Activated CD8-positive, alpha-beta T cell treated with anti-CD3 and anti-CD28 coated beads for 36 hours (primary cell): Measurements from ENCODE around the gene FAF2. TPM values are rescaled to one million over a fixed set of nuclear protein-coding genes. Genes with fewer than 3 reads are reported as not detected.
"Not testable (repeated sequence)": the region's sequence is repeated elsewhere in the genome, so short reads cannot be mapped to it uniquely, and the experiment has no call there.

Experiments
- ATAC-seq: fragments of 200-7000 bp; cut with Tn5 transposase; one replicate; pipeline ENCODE4 v1.10.0; 2021; ENCODE audit warnings: mild to moderate bottlenecking, moderate library complexity
- CTCF ChIA-PET: fragments of 350-600 bp; sonication (Branson Sonifier 250); formaldehyde crosslinking; loops from one replicate; lab custom pipeline; 2021; ENCODE audit warnings: antibody characterized with exemption; lab: Charles Lee
- POLR2A ChIA-PET: fragments of 350-600 bp; sonication (Branson Sonifier 250); formaldehyde crosslinking; loops from one replicate; lab custom pipeline; 2021; ENCODE audit warnings: antibody characterized with exemption; lab: Charles Lee
- DNase-seq: peaks from one replicate; pipeline ENCODE4 v3.0.0-alpha.2; 2020
- H3K27ac Mint-ChIP-seq: one replicate; pipeline ENCODE4 v1.8.0; 2021; ENCODE audit warnings: mild to moderate bottlenecking, mixed read lengths
- H3K27me3 Mint-ChIP-seq: one replicate; pipeline ENCODE4 v1.8.0; 2021; ENCODE audit warnings: mixed read lengths
- H3K36me3 Mint-ChIP-seq: one replicate; pipeline ENCODE4 v1.8.0; 2021; ENCODE audit warnings: low read depth, mixed read lengths
- H3K4me1 Mint-ChIP-seq: one replicate; pipeline ENCODE4 v1.8.0; 2021; ENCODE audit warnings: low read depth, mixed read lengths
- H3K4me3 Mint-ChIP-seq: one replicate; pipeline ENCODE4 v1.8.0; 2021; ENCODE audit warnings: mild to moderate bottlenecking, moderate library complexity, mixed read lengths
- H3K9me3 Mint-ChIP-seq: one replicate; pipeline ENCODE4 v1.8.0; 2021; ENCODE audit warnings: mixed read lengths
- intact Hi-C: fragments of 100-400 bp; cut with micrococcal nuclease; formaldehyde crosslinking; loops from one replicate; pipeline ENCODE4 v1.10.0; 2022
- total RNA-seq, 2 experiments: library from RNA; stranded (reverse); gene quantifications; one replicate each; pipeline ENCODE4 v1.2.3, GENCODE V29; 2021
- TF ChIP-seq, protein P1 (sequence below): fragments of 200-600 bp; IDR thresholded peaks from one replicate; pipeline ENCODE4 v1.8.0; 2022; ENCODE audit warnings: antibody characterized with exemption, mild to moderate bottlenecking

The FAF2 gene
- total RNA-seq, 2 experiments from 2014 or later: 32.6 to 33.0 TPM

DNA sequence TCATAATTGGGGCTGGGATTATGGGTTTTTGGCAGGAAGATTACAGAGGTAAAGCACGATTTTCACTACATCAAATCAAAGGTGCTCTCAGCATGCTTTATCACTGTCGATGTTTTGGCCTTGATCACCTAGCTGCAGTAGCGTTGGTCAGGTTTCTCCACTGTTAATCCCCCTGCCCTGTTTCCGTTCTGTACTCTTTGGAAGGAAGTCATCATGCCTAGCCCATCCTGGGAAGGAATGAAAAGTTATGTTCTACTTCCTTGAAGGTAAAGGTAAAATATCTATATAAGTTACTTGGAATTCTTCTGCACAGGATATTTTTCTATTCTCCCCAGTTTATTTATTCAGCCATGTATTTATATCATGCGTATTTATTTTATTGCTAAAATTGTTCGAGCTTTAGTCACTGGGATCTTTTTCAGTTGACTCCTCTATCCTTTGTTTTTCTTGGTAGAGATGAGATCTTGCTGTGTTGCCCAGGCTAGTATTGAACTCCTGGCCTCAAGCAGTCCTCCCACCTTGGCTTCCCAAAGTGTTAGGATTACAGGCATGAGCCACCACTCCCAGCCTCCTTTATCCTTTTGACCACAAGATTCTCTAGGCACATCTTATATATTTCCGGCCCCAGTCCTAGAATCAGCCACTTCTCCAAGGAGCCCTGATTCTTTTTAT is 25.3 kb downstream of the FAF2 start:
- ATAC-seq (no peak), DNase-seq (no peak)
- POLR2A ChIA-PET: interaction anchor here (1.4 to 1.6 kb wide), 2 partner anchors 9 to 60 kb away, joined by 3 to 4 read pairs; no protein-coding TSS in a partner anchor
- Mint-ChIP-seq H3K36me3 (peaks cover 31% of the 10 kb centered on the region), H3K4me3 (no peak overlapping the region), H3K9me3 (no peaks in the 10 kb centered on the region), H3K4me1 (peaks cover 13% of the 10 kb centered on the region), H3K27ac (no peak overlapping the region), H3K27me3 (no peaks in the 10 kb centered on the region)
- CTCF ChIA-PET: interaction anchor here (1.3 kb wide), 1 partner anchor 10 kb away, joined by 3 read pairs; no protein-coding TSS in a partner anchor
- TF ChIP-seq, protein P1, sequence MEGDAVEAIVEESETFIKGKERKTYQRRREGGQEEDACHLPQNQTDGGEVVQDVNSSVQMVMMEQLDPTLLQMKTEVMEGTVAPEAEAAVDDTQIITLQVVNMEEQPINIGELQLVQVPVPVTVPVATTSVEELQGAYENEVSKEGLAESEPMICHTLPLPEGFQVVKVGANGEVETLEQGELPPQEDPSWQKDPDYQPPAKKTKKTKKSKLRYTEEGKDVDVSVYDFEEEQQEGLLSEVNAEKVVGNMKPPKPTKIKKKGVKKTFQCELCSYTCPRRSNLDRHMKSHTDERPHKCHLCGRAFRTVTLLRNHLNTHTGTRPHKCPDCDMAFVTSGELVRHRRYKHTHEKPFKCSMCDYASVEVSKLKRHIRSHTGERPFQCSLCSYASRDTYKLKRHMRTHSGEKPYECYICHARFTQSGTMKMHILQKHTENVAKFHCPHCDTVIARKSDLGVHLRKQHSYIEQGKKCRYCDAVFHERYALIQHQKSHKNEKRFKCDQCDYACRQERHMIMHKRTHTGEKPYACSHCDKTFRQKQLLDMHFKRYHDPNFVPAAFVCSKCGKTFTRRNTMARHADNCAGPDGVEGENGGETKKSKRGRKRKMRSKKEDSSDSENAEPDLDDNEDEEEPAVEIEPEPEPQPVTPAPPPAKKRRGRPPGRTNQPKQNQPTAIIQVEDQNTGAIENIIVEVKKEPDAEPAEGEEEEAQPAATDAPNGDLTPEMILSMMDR: no peak
- intact Hi-C loops: no loop called here

DNA sequence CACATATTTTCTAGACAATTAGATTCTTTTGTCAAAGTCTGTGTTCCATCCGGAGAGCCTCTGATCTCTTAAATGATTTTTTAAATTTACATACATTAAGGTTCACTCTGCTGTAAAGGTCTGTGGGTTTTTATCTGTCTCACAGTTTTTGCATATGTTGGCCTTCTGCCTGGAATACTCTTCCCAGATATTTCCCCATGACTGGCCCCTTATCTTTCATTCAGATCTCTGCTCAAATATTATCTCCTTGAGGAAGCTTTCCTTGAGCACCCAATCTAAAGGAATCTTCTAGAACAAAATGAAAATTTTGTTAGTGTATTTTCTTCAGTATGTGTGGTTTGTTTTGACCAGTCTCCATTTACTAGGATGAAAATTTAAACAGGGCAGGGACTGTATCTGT is 26.3 kb downstream of the FAF2 start:
- ChIA-PET POLR2A (interaction anchor here (0.6 to 1.6 kb wide), 4 partner anchors 19 to 173 kb away, joined by 3 to 5 read pairs (median 4); partner anchors contain the start of genes FAF2 and TSPAN17), CTCF (interaction anchor here (1.3 kb wide), 1 partner anchor 11 kb away, joined by 3 read pairs; no protein-coding TSS in a partner anchor)
- no peak overlapping the region for H3K27ac Mint-ChIP-seq
- H3K27me3 Mint-ChIP-seq: no peaks in the 10 kb centered on the region
- H3K9me3 Mint-ChIP-seq: no peaks in the 10 kb centered on the region
- peaks cover 13% of the 10 kb centered on the region for H3K4me1 Mint-ChIP-seq
- H3K36me3 Mint-ChIP-seq: peaks cover 31% of the 10 kb centered on the region
- no peak overlapping the region for H3K4me3 Mint-ChIP-seq
- ATAC-seq (no peak), DNase-seq (no peak)
- intact Hi-C loops: no loop called here
- TF ChIP-seq, protein P1: no peak

DNA sequence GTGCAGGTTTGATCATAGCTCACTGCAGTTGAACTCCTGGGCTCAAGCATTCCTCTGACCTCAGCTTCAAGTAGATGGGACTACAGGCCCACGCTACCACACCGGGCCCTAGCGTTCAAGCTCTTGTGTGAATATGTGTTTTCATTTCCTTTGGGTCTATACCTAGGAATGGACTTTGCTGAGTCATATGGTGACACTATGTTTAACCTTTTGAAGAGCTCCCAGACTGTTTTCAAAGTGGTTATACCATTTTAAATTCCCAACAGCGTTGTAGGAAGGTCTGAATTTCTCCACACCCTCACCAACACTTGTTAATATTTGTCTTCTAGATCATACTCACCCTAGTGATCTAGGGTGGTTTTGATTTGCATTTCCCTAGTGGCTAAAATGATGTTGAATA is 33.5 kb downstream of the FAF2 start:
- Mint-ChIP-seq H3K4me3 (no peak overlapping the region), H3K36me3 (peaks cover 19% of the 10 kb centered on the region), H3K27me3 (no peaks in the 10 kb centered on the region), H3K9me3 (no peaks in the 10 kb centered on the region), H3K4me1 (peaks cover 22% of the 10 kb centered on the region), H3K27ac (peak overlapping the region; percentile 34)
- DNase-seq (no peak), ATAC-seq (peak; percentile 13)
- intact Hi-C loops: no loop called here
- ChIA-PET CTCF (interaction anchor here (0.8 to 2.0 kb wide), 3 partner anchors 9 to 33 kb away, joined by 3 to 9 read pairs (median 3); partner anchors contain the start of gene FAF2), POLR2A (no interaction called here)
- TF ChIP-seq, protein P1: no peak

DNA sequence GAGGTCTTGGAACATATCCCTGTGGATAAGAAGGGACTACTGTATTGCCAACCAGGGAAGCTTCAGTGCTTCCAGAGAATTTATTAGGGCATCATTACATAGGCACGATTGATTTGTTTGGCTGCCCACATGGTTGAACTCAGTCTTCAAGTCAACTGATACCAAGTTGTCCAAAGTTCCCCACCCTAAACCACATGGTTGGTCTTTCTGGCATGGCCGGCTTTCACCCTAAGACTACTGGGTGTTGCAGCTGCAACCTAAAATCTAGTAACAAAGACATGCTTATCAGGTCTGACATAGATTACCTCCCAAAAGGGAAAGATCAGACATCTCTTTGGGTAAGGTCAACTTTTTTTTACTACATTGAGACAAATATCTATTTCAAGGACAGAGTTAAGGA is 37.0 kb downstream of the FAF2 start:
- ChIA-PET CTCF (interaction anchor here (0.8 to 1.0 kb wide), 2 partner anchors 25 to 37 kb away, joined by 3 read pairs; partner anchors contain the start of gene FAF2), POLR2A (no interaction called here)
- Mint-ChIP-seq H3K4me3 (no peak overlapping the region), H3K36me3 (peaks cover 26% of the 10 kb centered on the region), H3K27me3 (no peaks in the 10 kb centered on the region), H3K27ac (no peak overlapping the region), H3K9me3 (no peaks in the 10 kb centered on the region), H3K4me1 (peaks cover 32% of the 10 kb centered on the region)
- intact Hi-C loops: no loop called here
- ATAC-seq (no peak), DNase-seq (no peak)
- TF ChIP-seq, protein P1: no peak

DNA sequence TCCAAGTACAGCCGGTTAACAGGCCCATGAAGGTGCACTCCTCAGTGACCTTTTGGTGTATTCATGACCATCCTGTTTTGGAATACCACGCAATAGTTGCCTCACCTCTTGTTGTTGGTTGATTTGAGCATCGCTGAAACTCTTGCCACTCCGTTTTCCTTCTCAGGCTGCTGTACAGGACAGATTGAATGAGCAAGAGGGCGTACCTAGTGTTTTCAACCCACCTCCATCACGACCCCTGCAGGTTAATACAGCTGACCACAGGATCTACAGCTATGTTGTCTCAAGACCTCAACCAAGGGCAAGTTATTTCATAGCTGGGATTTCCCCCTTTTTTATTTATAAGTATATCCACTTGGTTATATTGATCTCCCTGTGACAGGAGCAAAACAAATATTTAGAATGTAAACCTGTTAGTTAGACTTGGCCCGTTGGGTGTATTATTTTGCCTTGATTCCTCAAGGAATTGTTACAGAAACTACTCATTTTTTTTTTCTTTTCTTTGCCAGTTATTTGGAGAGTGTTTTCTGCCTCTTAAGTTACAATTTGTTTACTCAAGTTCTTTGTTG is 38.1 kb downstream of the FAF2 start:
- peaks cover 32% of the 10 kb centered on the region for H3K4me1 Mint-ChIP-seq
- H3K4me3 Mint-ChIP-seq: no peak overlapping the region
- no peaks in the 10 kb centered on the region for H3K9me3 Mint-ChIP-seq
- H3K27me3 Mint-ChIP-seq: no peaks in the 10 kb centered on the region
- TF ChIP-seq, protein P1: no peak
- intact Hi-C loops: no loop called here
- DNase-seq: no peak
- POLR2A ChIA-PET: no interaction called here
- CTCF ChIA-PET: no interaction called here
- no peak for ATAC-seq
- no peak overlapping the region for H3K27ac Mint-ChIP-seq
- peaks cover 33% of the 10 kb centered on the region for H3K36me3 Mint-ChIP-seq

DNA sequence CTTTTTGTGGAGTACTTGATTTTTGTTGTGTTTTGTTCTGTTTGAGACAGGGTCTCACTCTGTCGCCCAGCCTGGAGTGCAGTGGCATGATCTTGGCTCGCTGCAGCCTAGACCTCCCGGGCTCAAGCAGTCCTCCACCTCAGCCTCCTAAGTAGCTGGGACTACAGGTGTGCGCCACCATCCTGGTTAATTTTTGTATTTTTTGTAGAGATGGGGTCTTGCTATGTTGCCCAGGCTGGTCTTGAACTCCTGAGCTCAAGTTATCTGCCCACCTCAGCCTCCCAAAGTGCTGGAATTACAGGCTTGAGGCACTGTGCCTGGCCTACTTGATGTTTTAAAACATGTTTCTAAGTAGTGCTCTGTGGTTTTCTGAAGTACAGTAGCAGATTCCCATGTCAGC is 39.0 kb downstream of the FAF2 start:
- H3K9me3 Mint-ChIP-seq, DNase-seq, H3K27ac Mint-ChIP-seq, ATAC-seq, H3K27me3 Mint-ChIP-seq, H3K4me3 Mint-ChIP-seq, intact Hi-C loops: not testable (repeated sequence)
- ChIA-PET POLR2A (interaction anchor here (0.9 kb wide), 1 partner anchor 19 kb away, joined by 3 read pairs; no protein-coding TSS in a partner anchor), CTCF (interaction anchor here (1.6 kb wide), 1 partner anchor 14 kb away, joined by 3 read pairs; no protein-coding TSS in a partner anchor)
- Mint-ChIP-seq H3K4me1 (peaks cover 26% of the 10 kb centered on the region), H3K36me3 (peaks cover 32% of the 10 kb centered on the region)
